Stimulated activated CD8-positive, alpha-beta memory T cell treated with anti-CD3 and anti-CD28 coated beads, Interleukin-12 subunit alpha, Interleukin-12 subunit beta, amount 100 ng/mL, for 24 hours (primary cell): ENCODE measurements around the gene CORO1A.
"Not testable (repeated sequence)": the region's sequence is repeated elsewhere in the genome, so short reads cannot be mapped to it uniquely, and the experiment has no call there.

Experiments
- DNase-seq: peaks from one replicate; pipeline ENCODE4 v3.0.0-alpha.2; 2020; ENCODE audit errors: extremely low read depth

The CORO1A gene

GRCh38 chr16:30205541-30206236, 22.3 kb downstream of the CORO1A start:
- DNase-seq: not testable (repeated sequence)

DNA sequence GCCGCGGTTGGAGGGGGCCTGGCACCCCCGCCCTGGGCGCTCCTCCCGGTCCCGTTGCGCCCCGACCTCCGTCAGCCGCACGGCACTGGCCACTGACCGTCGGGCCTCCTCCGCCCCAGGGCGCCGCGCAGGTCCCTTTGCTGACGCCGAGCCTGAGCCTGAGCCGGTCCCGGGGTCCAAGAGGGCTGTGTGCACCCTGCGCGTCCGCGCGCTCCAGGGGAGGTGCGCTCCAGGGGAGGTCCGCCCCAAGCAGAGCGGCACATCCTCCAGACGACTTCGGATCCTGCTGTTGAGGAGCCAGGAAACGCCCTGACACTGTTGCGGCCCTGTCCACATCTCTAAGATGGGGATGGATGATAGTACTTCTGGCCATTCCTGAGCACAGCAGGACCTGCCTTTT, 22.9 kb downstream of the CORO1A start:
- DNase-seq: not testable (repeated sequence)

DNA sequence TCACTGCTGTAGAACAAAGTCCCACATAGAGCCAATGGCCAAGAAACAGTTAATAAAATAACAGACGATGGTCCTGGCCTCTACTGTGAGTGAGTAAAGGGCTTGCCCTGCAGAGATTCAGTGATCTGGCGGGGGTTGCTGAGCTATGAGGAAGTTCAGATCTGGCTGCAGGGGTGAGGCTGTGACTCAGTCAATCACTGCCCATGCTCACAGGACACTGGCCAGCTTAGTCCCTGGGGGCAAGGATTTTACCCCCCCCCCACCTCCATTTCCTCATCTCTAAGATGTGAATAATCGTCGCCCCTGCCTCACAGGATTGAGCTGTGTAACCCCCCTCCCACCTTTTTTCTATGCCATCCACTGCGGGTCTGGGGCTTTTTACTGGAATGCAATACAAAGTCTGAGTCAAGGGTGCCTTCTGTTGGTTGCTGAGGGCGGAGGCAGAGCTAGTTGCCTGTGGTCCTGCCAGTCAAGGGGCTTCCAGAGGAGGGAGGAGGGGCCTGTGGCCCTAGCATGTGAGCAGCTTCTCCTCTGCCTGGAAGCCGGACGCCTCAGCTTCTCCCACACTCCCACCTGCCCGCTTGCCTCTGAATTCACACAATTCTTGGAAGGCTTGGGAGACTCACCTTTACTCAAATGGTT, 23.8 kb downstream of the CORO1A start:
- DNase-seq: not testable (repeated sequence)

- DNase-seq: not testable (repeated sequence)
Measured at GRCh38 chr16:30209032-30209431, 25.6 kb downstream of the CORO1A start.

DNA sequence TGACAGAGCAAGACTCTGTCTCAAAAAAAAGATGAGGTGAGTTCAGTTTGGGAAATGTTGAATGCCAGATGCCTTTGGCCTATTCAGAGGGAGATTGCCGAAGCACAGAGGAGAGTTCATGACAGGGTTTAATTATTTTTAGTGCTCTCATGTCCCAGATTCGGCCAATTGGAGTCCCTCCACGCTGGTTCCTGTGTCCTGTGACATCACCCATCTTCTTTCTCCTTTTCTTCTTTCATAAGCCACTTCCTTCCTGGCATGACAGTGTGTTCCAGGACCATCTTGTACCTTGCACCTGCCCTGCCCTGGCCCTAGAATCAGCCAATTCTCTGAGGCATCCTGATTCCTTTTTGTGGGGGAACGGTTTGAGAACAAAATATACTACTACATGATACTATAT, 28.0 kb downstream of the CORO1A start:
- not testable (repeated sequence) for DNase-seq

DNA sequence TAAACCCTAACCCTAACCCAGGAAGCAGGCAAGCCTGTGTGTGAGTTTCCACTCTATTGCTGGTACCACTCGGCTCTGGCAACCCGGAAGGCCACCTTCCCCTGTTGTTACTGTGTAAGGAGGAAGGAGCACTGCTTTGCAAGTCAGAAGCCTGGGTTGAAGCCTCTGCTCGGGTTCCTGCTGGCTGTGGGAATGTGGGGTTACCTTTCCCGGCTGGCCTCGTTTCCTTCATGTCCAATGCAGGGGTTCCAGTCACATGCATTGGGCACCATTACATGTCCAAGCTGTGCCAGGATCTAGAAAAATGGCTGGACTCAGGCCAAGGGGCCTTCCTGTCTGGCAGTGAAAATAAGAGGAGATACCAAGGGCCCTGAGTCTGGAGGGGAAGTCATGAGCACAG, 33.7 kb downstream of the CORO1A start:
- DNase-seq: not testable (repeated sequence)
